Activated CD8-positive, alpha-beta T cell treated with anti-CD3 and anti-CD28 coated beads, Interleukin-2, amount 10 ng/mL, durations not matched to agents 7 days and 5 days (primary cell): ENCODE results near the gene EPHA4. TPM values are rescaled to one million over a fixed set of nuclear protein-coding genes. Genes with fewer than 3 reads are reported as not detected.

Experiments used
- ATAC-seq: fragments of 150-1000 bp; cut with Tn5 transposase; one replicate; pipeline ENCODE4 v1.10.0; 2021; ENCODE audit warnings: moderate library complexity
- CTCF ChIA-PET: fragments of 350-600 bp; sonication (Branson Sonifier 250); formaldehyde crosslinking; loops from one replicate; lab custom pipeline; 2021; ENCODE audit warnings: antibody characterized with exemption; lab: Charles Lee
- POLR2A ChIA-PET: fragments of 350-600 bp; sonication (Branson Sonifier 250); formaldehyde crosslinking; loops from one replicate; lab custom pipeline; 2021; ENCODE audit warnings: antibody characterized with exemption; lab: Charles Lee
- DNase-seq: peaks from one replicate; pipeline ENCODE4 v3.0.0-alpha.2; 2020
- H3K27ac Mint-ChIP-seq: one replicate; pipeline ENCODE4 v1.8.0; 2021; ENCODE audit warnings: mild to moderate bottlenecking, mixed read lengths
- H3K27me3 Mint-ChIP-seq: one replicate; pipeline ENCODE4 v1.8.0; 2021; ENCODE audit warnings: low read depth, mixed read lengths
- H3K36me3 Mint-ChIP-seq: one replicate; pipeline ENCODE4 v1.8.0; 2021; ENCODE audit warnings: low read depth, mixed read lengths
- H3K4me1 Mint-ChIP-seq: one replicate; pipeline ENCODE4 v1.8.0; 2021; ENCODE audit warnings: low read depth, mixed read lengths
- H3K4me3 Mint-ChIP-seq: one replicate; pipeline ENCODE4 v1.8.0; 2021; ENCODE audit warnings: mild to moderate bottlenecking, mixed read lengths
- H3K9me3 Mint-ChIP-seq: one replicate; pipeline ENCODE4 v1.8.0; 2022; ENCODE audit warnings: mixed read lengths; ENCODE audit not compliant: insufficient read depth
- total RNA-seq, 2 experiments: library from RNA; stranded (reverse); gene quantifications; one replicate each; pipeline ENCODE4 v1.2.3, GENCODE V29; 2021

The EPHA4 gene
- total RNA-seq, 2 experiments from 2014 or later, result 1.2 to 1.5 TPM

- POLR2A ChIA-PET, result no interaction called here
- DNase-seq, result no peak
- Mint-ChIP-seq H3K4me1 (no peaks in the 10 kb centered on the region), H3K36me3 (no peaks in the 10 kb centered on the region), H3K27me3 (no peaks in the 10 kb centered on the region), H3K4me3 (no peak overlapping the region), H3K9me3 (no peaks in the 10 kb centered on the region), H3K27ac (no peak overlapping the region)
- CTCF ChIA-PET, result no interaction called here
- ATAC-seq, result no peak
Measured at GRCh38 chr2:221374234-221374633, 197.9 kb downstream of the EPHA4 start.

- ChIA-PET POLR2A (no interaction called here), CTCF (no interaction called here)
- DNase-seq (no peak), ATAC-seq (no peak)
- H3K4me3 Mint-ChIP-seq, result no peak overlapping the region
- H3K4me1 Mint-ChIP-seq, result no peaks in the 10 kb centered on the region
- H3K9me3 Mint-ChIP-seq, result no peaks in the 10 kb centered on the region
- no peak overlapping the region for H3K27ac Mint-ChIP-seq
- no peaks in the 10 kb centered on the region for H3K36me3 Mint-ChIP-seq
- H3K27me3 Mint-ChIP-seq, result no peaks in the 10 kb centered on the region
Measured at GRCh38 chr2:221372907-221373306, 199.2 kb downstream of the EPHA4 start.

GRCh38 chr2:221372159-221372884, 199.8 kb downstream of the EPHA4 start:
- Mint-ChIP-seq H3K27me3 (no peaks in the 10 kb centered on the region), H3K36me3 (no peaks in the 10 kb centered on the region), H3K27ac (no peak overlapping the region), H3K9me3 (no peaks in the 10 kb centered on the region), H3K4me1 (no peaks in the 10 kb centered on the region), H3K4me3 (no peak overlapping the region)
- CTCF ChIA-PET, result no interaction called here
- no peak for DNase-seq
- no peak for ATAC-seq
- POLR2A ChIA-PET, result no interaction called here

GRCh38 chr2:221371347-221371746, 200.8 kb downstream of the EPHA4 start:
- H3K4me3 Mint-ChIP-seq, result no peak overlapping the region
- DNase-seq (no peak), ATAC-seq (no peak)
- no peaks in the 10 kb centered on the region for H3K9me3 Mint-ChIP-seq
- ChIA-PET POLR2A (no interaction called here), CTCF (interaction anchor here (0.6 kb wide), 1 partner anchor 120 kb away, joined by 3 read pairs; no protein-coding TSS in a partner anchor)
- H3K4me1 Mint-ChIP-seq, result no peaks in the 10 kb centered on the region
- H3K27me3 Mint-ChIP-seq, result no peaks in the 10 kb centered on the region
- H3K36me3 Mint-ChIP-seq, result no peaks in the 10 kb centered on the region
- H3K27ac Mint-ChIP-seq, result no peak overlapping the region

GRCh38 chr2:221370857-221371211, 201.3 kb downstream of the EPHA4 start:
- DNase-seq (no peak), ATAC-seq (no peak)
- H3K9me3 Mint-ChIP-seq, result no peaks in the 10 kb centered on the region
- no peaks in the 10 kb centered on the region for H3K4me1 Mint-ChIP-seq
- ChIA-PET POLR2A (no interaction called here), CTCF (no interaction called here)
- no peak overlapping the region for H3K4me3 Mint-ChIP-seq
- H3K36me3 Mint-ChIP-seq, result no peaks in the 10 kb centered on the region
- no peak overlapping the region for H3K27ac Mint-ChIP-seq
- H3K27me3 Mint-ChIP-seq, result no peaks in the 10 kb centered on the region

- Mint-ChIP-seq H3K9me3 (no peaks in the 10 kb centered on the region), H3K27ac (no peak overlapping the region), H3K27me3 (no peaks in the 10 kb centered on the region), H3K4me3 (no peak overlapping the region), H3K4me1 (no peaks in the 10 kb centered on the region), H3K36me3 (no peaks in the 10 kb centered on the region)
- no peak for DNase-seq
- POLR2A ChIA-PET, result no interaction called here
- CTCF ChIA-PET, result no interaction called here
- ATAC-seq, result no peak
Measured at GRCh38 chr2:221370076-221370856, 201.8 kb downstream of the EPHA4 start.
